Limb (tissue), 2 donors: ENCODE data around the gene AP1S2.
"Not testable (repeated sequence)": the region's sequence is repeated elsewhere in the genome, so short reads cannot be mapped to it uniquely, and the experiment has no call there.

ENCODE experiments used
- DNase-seq, 2 donors: peaks; one replicate each; pipeline ENCODE4 v3.0.0-alpha.2; 2016; ENCODE audit errors: extremely low spot score in 2 of 2

Gene AP1S2

GRCh38 chrX:15855568-15856221 lies 1.1 kb upstream of the AP1S2 start:
- no peak for DNase-seq

GRCh38 chrX:15854080-15854655 lies 445 bp downstream of the AP1S2 start:
- DNase-seq, result peak in 1 of 2 donors; percentile 69

- peak in 1 of 2 donors; percentile 24 for DNase-seq
Measured at GRCh38 chrX:15853586-15854079, 980 bp downstream of the AP1S2 start.

GRCh38 chrX:15849555-15849954 lies 5.1 kb downstream of the AP1S2 start:
- DNase-seq, result no peak

GRCh38 chrX:15848576-15848975 lies 6.0 kb downstream of the AP1S2 start:
- no peak for DNase-seq

- DNase-seq, result no peak
Measured at GRCh38 chrX:15843960-15844359, 10.7 kb downstream of the AP1S2 start.

- no peak for DNase-seq
Measured at GRCh38 chrX:15841853-15842516, 12.6 kb downstream of the AP1S2 start.

- DNase-seq, result no peak
Measured at GRCh38 chrX:15838017-15838416, 16.6 kb downstream of the AP1S2 start.

GRCh38 chrX:15834827-15835595 lies 19.6 kb downstream of the AP1S2 start:
- DNase-seq, result no peak

GRCh38 chrX:15834053-15834452 lies 20.6 kb downstream of the AP1S2 start:
- no peak for DNase-seq

- DNase-seq, result not testable (repeated sequence)
Measured at GRCh38 chrX:15831347-15831746, 23.3 kb downstream of the AP1S2 start.

GRCh38 chrX:15829217-15829616 lies 25.4 kb downstream of the AP1S2 start:
- no peak for DNase-seq

- no peak for DNase-seq
Measured at GRCh38 chrX:15825936-15826335, 28.7 kb downstream of the AP1S2 start.

GRCh38 chrX:15822922-15823321 lies 31.7 kb downstream of the AP1S2 start:
- no peak for DNase-seq

- DNase-seq, result no peak
Measured at GRCh38 chrX:15820106-15821073, 34.2 kb downstream of the AP1S2 start.

GRCh38 chrX:15816886-15817285 lies 37.7 kb downstream of the AP1S2 start:
- DNase-seq, result no peak

- no peak for DNase-seq
Measured at GRCh38 chrX:15816438-15816809, 38.2 kb downstream of the AP1S2 start.

- DNase-seq, result no peak
Measured at GRCh38 chrX:15815779-15816437, 38.7 kb downstream of the AP1S2 start.

- no peak for DNase-seq
Measured at GRCh38 chrX:15814771-15815365, 39.7 kb downstream of the AP1S2 start.

GRCh38 chrX:15813416-15813815 lies 41.2 kb downstream of the AP1S2 start:
- no peak for DNase-seq
